IMR-90 (cell line): ENCODE data around the gene QTRT2.

Source experiments
- POLR2A ChIP-seq: IDR thresholded peaks from 2 replicates; pipeline ENCODE4 v1.6.1; 2012; ENCODE audit warnings: mild to moderate bottlenecking, low read depth, low read length
- SMC3 ChIP-seq: fragments of 150-350 bp; IDR thresholded peaks from 2 replicates; pipeline ENCODE4 v1.6.1; 2016; ENCODE audit warnings: low read depth, mild to moderate bottlenecking, antibody characterized with exemption, low read length, moderate library complexity
- TF ChIP-seq, protein P1 (sequence below): conservative IDR thresholded peaks from 2 replicates; pipeline ENCODE4 v1.5.1; 2012; ENCODE audit warnings: mild to moderate bottlenecking, low read depth, low read length, improper control_type of control experiment
- TF ChIP-seq, protein P2 (sequence below): fragments of 150-350 bp; IDR thresholded peaks from 2 replicates; pipeline ENCODE4 v1.6.1; 2017; ENCODE audit warnings: mild to moderate bottlenecking, antibody characterized with exemption, low read length, low read depth

DNA sequence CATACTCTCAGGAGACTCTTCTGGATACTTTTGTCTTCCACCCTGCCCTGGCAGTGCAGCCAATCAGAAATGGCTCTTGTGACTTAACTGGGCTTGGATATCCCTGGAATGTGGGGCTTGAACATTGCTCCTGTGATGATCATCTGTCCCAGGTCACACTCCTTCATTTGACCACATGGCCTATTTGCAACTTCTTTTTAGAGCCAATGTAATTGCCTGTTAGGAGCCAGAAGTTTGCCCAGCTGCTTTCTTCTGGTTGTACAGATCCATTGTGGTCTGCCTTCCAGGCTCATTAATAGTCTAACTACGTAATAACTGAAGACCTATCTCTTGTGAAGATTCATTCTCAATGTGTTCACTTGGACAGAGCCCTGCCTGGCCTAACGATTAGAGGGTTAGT is 29.8 kb downstream of the QTRT2 start:
- TF ChIP-seq, protein P1, sequence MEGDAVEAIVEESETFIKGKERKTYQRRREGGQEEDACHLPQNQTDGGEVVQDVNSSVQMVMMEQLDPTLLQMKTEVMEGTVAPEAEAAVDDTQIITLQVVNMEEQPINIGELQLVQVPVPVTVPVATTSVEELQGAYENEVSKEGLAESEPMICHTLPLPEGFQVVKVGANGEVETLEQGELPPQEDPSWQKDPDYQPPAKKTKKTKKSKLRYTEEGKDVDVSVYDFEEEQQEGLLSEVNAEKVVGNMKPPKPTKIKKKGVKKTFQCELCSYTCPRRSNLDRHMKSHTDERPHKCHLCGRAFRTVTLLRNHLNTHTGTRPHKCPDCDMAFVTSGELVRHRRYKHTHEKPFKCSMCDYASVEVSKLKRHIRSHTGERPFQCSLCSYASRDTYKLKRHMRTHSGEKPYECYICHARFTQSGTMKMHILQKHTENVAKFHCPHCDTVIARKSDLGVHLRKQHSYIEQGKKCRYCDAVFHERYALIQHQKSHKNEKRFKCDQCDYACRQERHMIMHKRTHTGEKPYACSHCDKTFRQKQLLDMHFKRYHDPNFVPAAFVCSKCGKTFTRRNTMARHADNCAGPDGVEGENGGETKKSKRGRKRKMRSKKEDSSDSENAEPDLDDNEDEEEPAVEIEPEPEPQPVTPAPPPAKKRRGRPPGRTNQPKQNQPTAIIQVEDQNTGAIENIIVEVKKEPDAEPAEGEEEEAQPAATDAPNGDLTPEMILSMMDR = no peak
- TF ChIP-seq, protein P2, sequence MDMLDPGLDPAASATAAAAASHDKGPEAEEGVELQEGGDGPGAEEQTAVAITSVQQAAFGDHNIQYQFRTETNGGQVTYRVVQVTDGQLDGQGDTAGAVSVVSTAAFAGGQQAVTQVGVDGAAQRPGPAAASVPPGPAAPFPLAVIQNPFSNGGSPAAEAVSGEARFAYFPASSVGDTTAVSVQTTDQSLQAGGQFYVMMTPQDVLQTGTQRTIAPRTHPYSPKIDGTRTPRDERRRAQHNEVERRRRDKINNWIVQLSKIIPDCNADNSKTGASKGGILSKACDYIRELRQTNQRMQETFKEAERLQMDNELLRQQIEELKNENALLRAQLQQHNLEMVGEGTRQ = no peak
- TF ChIP-seq POLR2A = no peak
- TF ChIP-seq SMC3 = no peak
